Heart right ventricle (tissue), 16 donors: ENCODE data around the gene ESPL1. TPM values are rescaled to one million over a fixed set of nuclear protein-coding genes. Genes with fewer than 3 reads are reported as not detected.
"Not testable (repeated sequence)": the region's sequence is repeated elsewhere in the genome, so short reads cannot be mapped to it uniquely, and the experiment has no call there.

ENCODE experiments used
- ATAC-seq, 8 donors: fragments of 200-7000 bp; cut with Tn5 transposase; one replicate each; pipeline ENCODE4 v1.9.1; 2020; ENCODE audit warnings: mild to moderate bottlenecking in 8 of 8, moderate library complexity in 8 of 8, moderate number of reproducible peaks in 1 of 8
- DNase-seq, 2 donors: peaks; one replicate each; pipeline ENCODE4 v3.0.0-alpha.2; 2020
- H3K27ac ChIP-seq, 10 donors: fragments of 200-600 bp; sonication (generic) in 2 of 10; one replicate each; pipeline versions ENCODE4 v1.5.0 to v1.8.0; 2020 to 2022; ENCODE audit warnings: mild to moderate bottlenecking in 3 of 10
- H3K27me3 ChIP-seq, 7 donors: fragments of 200-600 bp; one replicate each; pipeline ENCODE4 v1.8.0; 2021 to 2022; ENCODE audit warnings: mild to moderate bottlenecking in 2 of 7
- H3K36me3 ChIP-seq, 9 donors: fragments of 200-600 bp; sonication (generic) in 1 of 9; one replicate each; pipeline versions ENCODE4 v1.5.0 to v1.8.0; 2020 to 2022; ENCODE audit warnings: mild to moderate bottlenecking in 2 of 9
- H3K4me1 ChIP-seq, 9 donors: fragments of 200-600 bp; sonication (generic) in 1 of 9; one replicate each; pipeline versions ENCODE4 v1.5.0 to v1.8.0; 2020 to 2022; ENCODE audit warnings: mild to moderate bottlenecking in 4 of 9
- H3K4me3 ChIP-seq, 10 donors: fragments of 200-600 bp; sonication (generic) in 2 of 10; one replicate each; pipeline versions ENCODE4 v1.5.0 to v1.8.0; 2020 to 2022; ENCODE audit warnings: mild to moderate bottlenecking in 7 of 10, moderate library complexity in 2 of 10
- H3K9me3 ChIP-seq, 11 donors: fragments of 200-600 bp in 10 of 11; sonication (generic) in 2 of 11; one replicate each; pipeline versions ENCODE4 v1.5.0 to v1.8.0; 2013 to 2022; ENCODE audit warnings: mild to moderate bottlenecking in 2 of 11, control low read depth in 1 of 11, moderate library complexity in 1 of 11
- CTCF ChIP-seq, 9 donors: fragments of 200-600 bp; sonication (generic) in 2 of 9; IDR thresholded peaks; one replicate each; pipeline versions ENCODE4 v1.5.0 to v1.8.0; 2021 to 2022; ENCODE audit warnings: antibody characterized with exemption in 9 of 9, mild to moderate bottlenecking in 5 of 9, moderate library complexity in 1 of 9
- WGBS, 2 donors: extraction: QIAGEN DNeasy Blood & Tissue Kit; methylation state at CpG; one replicate each; pipeline ENCODE4 v1.1.7; 2013; ENCODE audit warnings: inconsistent platforms in 1 of 2; 5-methylcytosine and 5-hydroxymethylcytosine counted together
- intact Hi-C, 10 donors: fragments of 100-400 bp; cut with DNase I; formaldehyde crosslinking; loops; one replicate each; pipeline versions ENCODE4 v1.11.1 to v1.14.2; 2022
- polyA plus RNA-seq, 2 donors: library from polyadenylated mRNA; stranded (reverse); fragments of 200-250 nt; gene quantifications; one replicate each; pipeline ENCODE4 v1.2.3, GENCODE V29; 2013
- total RNA-seq, 10 donors: library from RNA; stranded (reverse); fragmentation: NEBNext Ultra II Directional in 3 of 10; extraction: Animal tissue kit (Norgen Biotek cat#: 25700) in 3 of 10; gene quantifications; one replicate each; pipeline versions ENCODE4 v1.2.1 to v1.2.4, GENCODE V29; 2021 to 2023
- donor health status: Arrhythmogenic right ventricular cardiomyopathy.
- donor health status: ischemic (EF 13 %, LVEDD 7.1; RV severe dilation, severe dysfunction).
- donor health status: healthy with polysubstance abuse.
- donor health status: DM: no; HTN: yes; CAD: no.
- donor health status: DM: no; HTN: no; CAD: no.
- donor health status: ischemic (EF 25% LVEDD 6.9; RV normal size, moderate dysfunction).
- donor health status: ischemic (EF 25% LVEDD 5.7; RV mildly dilated, moderate dysfunction).
- donor health status: healthy.
- donor health status: DM: yes; HTN: yes; CAD: no.
- donor health status: Ischemic cardiomyopathy.
- donor health status: ischemic (EF 35%, LVEDD 5.7; RV mildly dilated, moderate dysfunction).
- donor health status: nonischemic (EF 11% LVEDD 7.7; RV severe dilation, severe dysfunction).
- donor health status: DM: yes; HTN: yes; CAD: no.
- donor health status: PGD.
- donor health status: ischemic (EF 29% LVEDD 5.4; RV normal size, mild dysfunction).
- donor health status: nonischemic (EF 23%, LVEDD 6.1; RV moderate dilation, normal function).

Gene ESPL1
- total and polyA plus RNA-seq, 12 donors: 0.04 to 3.1 (median 0.35) TPM

GRCh38 chr12:53290661-53291060, 22.6 kb downstream of the ESPL1 start:
- H3K27me3 ChIP-seq: no peaks in the 10 kb centered on the region
- no peak overlapping the region for H3K27ac ChIP-seq
- H3K4me1 ChIP-seq: peaks cover 0 to 13% (median 8%) of the 10 kb centered on the region in 9 donors
- H3K4me3 ChIP-seq: no peak overlapping the region
- no peak for TF ChIP-seq CTCF (IDR thresholded peaks at IDR 0.05)
- no peaks in the 10 kb centered on the region for H3K9me3 ChIP-seq
- DNase-seq (no peak), ATAC-seq (no peak)
- WGBS, 2 donors: 93 to 94% methylated on average over 9 of the region's 9 CpGs
- intact Hi-C loops: loop anchor here in 1 of 10 donors (10.0 kb wide), 1 partner anchor 216 kb away; the partner anchor contains the start of gene SPRYD3
- peaks cover 0 to 23% (median 0%) of the 10 kb centered on the region in 9 donors for H3K36me3 ChIP-seq

- no peaks in the 10 kb centered on the region for H3K9me3 ChIP-seq
- H3K4me1 ChIP-seq: peaks cover 5 to 27% (median 23%) of the 10 kb centered on the region in 9 donors
- TF ChIP-seq CTCF (IDR thresholded peaks at IDR 0.05): no peak
- H3K4me3 ChIP-seq: no peak overlapping the region
- intact Hi-C loops: loop anchor here in 1 of 10 donors (10.0 kb wide), 1 partner anchor 218 kb away; the partner anchor contains the start of gene SPRYD3
- DNase-seq (no peak), ATAC-seq (no peak)
- H3K27me3 ChIP-seq: no peaks in the 10 kb centered on the region
- peaks cover 0 to 28% (median 0%) of the 10 kb centered on the region in 9 donors for H3K36me3 ChIP-seq
- no peak overlapping the region for H3K27ac ChIP-seq
These were observed 24.3 kb downstream of the ESPL1 start for GRCh38 chr12:53292426-53292825.

DNA sequence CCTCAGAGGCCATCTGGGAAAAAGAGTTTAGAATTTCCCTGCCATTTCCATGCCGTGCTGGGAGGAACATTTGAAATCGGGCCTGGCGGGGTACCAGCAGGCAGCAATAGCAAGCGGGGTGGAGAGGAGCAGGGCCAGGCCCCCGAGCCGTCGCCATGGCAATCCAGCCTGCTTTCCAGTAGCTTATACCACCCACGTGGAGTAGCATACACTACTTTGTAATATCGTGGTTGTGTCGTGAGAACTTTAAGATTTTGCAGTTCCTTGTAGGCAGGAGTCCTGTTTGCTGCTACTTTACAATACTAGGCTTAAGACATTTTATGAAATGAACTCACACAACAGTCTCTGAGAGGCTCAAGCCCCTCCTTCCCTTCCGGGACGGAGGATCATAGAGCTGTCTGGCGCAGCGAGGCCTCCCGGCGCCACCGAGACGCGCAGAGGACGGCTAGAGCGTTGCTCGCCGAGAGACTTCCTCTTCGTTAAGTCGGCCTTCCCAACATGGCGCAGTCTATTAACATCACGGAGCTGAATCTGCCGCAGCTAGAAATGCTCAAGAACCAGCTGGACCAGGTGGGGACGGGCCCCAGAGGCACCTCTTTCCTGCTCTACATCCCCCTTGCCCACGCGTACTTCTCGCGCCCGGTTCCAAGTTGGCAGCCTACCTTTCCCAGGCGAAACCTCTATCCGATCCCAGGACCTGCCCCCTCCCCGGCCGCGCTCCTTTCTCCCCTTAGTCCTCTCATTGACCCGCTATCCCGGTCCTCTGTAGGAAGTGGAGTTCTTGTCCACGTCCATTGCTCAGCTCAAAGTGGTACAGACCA, 27.2 kb downstream of the ESPL1 start, which contains the start of gene PFDN5:
TSS of gene PFDN5 (plus strand) at position 473 of the 821 bp plus-strand sequence. CDS start at position 499, 26 bp downstream.
- peak; percentile 89 to 94 (median 92) for ATAC-seq
- 1% methylated on average over 42 of the region's 42 CpGs for WGBS, 2 donors
- peak; percentile 87 to 91 for DNase-seq
- Histone ChIP-seq H3K4me3 (peak within 1 kb of the TSS; percentile 69 to 93 (median 82)), H3K27me3 (no peaks in the 10 kb centered on the region), H3K27ac (peak within 1 kb of the TSS; percentile 14 to 93 (median 89)), H3K4me1 (peaks cover 11 to 48% (median 40%) of the 10 kb centered on the region in 9 donors), H3K9me3 (no peaks in the 10 kb centered on the region), H3K36me3 (peaks cover 0 to 36% (median 0%) of the 10 kb centered on the region in 9 donors)
- TF ChIP-seq CTCF (IDR thresholded peaks at IDR 0.05): peak in 3 of 9 donors; percentile 11 to 25 (median 23)
- intact Hi-C loops: loop anchor here in 1 of 10 donors (2.0 to 10.0 kb wide), 2 partner anchors 74 to 220 kb away; partner anchors contain the start of gene SPRYD3

- no peak for DNase-seq
- WGBS, 2 donors: 3 to 4% methylated on average over 12 of the region's 12 CpGs
- intact Hi-C loops: loop anchor here in 1 of 10 donors (2.0 to 10.0 kb wide), 2 partner anchors 75 to 221 kb away; partner anchors contain the start of gene SPRYD3
- H3K4me3 ChIP-seq: peak overlapping the region; percentile 69 to 93 (median 82)
- peaks cover 0 to 36% (median 0%) of the 10 kb centered on the region in 9 donors for H3K36me3 ChIP-seq
- H3K27ac ChIP-seq: peak overlapping the region; percentile 14 to 93 (median 89)
- peak in 2 of 8 donors; percentile 8 to 9 for ATAC-seq
- no peak for TF ChIP-seq CTCF (IDR thresholded peaks at IDR 0.05)
- H3K27me3 ChIP-seq: no peaks in the 10 kb centered on the region
- H3K4me1 ChIP-seq: peaks cover 14 to 54% (median 45%) of the 10 kb centered on the region in 9 donors
- H3K9me3 ChIP-seq: no peaks in the 10 kb centered on the region
These were observed 27.8 kb downstream of the ESPL1 start for GRCh38 chr12:53295891-53296219.

- H3K4me1 ChIP-seq: peaks cover 14 to 64% (median 52%) of the 10 kb centered on the region in 9 donors
- WGBS, 2 donors: 94 to 98% methylated on average over 10 of the region's 10 CpGs
- H3K27ac ChIP-seq: peak overlapping the region in 2 of 10 donors; percentile 92 to 93
- DNase-seq, H3K27me3 ChIP-seq, ATAC-seq, H3K4me3 ChIP-seq, H3K9me3 ChIP-seq: not testable (repeated sequence)
- H3K36me3 ChIP-seq: peaks cover 0 to 43% (median 0%) of the 10 kb centered on the region in 9 donors
- intact Hi-C loops: loop anchor here in 1 of 10 donors (10.0 kb wide), 1 partner anchor 222 kb away; the partner anchor contains the start of gene SPRYD3
These were observed 29.0 kb downstream of the ESPL1 start for GRCh38 chr12:53297106-53297505.
